ENCODE data around the gene MLNR.

The MLNR gene, protein sequence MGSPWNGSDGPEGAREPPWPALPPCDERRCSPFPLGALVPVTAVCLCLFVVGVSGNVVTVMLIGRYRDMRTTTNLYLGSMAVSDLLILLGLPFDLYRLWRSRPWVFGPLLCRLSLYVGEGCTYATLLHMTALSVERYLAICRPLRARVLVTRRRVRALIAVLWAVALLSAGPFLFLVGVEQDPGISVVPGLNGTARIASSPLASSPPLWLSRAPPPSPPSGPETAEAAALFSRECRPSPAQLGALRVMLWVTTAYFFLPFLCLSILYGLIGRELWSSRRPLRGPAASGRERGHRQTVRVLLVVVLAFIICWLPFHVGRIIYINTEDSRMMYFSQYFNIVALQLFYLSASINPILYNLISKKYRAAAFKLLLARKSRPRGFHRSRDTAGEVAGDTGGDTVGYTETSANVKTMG

DNA sequence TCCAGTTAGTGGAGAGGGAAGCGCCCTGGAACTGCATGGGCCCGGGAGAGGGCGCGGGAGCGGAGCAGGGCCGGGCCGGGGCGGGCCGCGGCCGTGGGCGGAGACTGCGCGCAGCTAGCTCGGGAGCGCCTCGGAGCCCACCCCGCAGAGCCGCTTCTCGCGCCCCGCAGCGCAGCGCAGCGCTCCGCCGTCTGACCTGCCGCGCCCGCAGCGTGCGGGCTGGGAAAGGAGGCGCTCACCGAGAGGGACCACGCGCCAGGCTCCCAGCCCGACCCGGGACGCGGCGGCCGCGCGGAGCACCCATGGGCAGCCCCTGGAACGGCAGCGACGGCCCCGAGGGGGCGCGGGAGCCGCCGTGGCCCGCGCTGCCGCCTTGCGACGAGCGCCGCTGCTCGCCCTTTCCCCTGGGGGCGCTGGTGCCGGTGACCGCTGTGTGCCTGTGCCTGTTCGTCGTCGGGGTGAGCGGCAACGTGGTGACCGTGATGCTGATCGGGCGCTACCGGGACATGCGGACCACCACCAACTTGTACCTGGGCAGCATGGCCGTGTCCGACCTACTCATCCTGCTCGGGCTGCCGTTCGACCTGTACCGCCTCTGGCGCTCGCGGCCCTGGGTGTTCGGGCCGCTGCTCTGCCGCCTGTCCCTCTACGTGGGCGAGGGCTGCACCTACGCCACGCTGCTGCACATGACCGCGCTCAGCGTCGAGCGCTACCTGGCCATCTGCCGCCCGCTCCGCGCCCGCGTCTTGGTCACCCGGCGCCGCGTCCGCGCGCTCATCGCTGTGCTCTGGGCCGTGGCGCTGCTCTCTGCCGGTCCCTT, at the start of gene MLNR:
MLNR (plus strand) TSS at position 303 of the 820 bp plus-strand sequence; CDS start at position 303, 0 bp downstream.
- peak; percentile 41 to 77 (median 60) for DNase-seq

DNA sequence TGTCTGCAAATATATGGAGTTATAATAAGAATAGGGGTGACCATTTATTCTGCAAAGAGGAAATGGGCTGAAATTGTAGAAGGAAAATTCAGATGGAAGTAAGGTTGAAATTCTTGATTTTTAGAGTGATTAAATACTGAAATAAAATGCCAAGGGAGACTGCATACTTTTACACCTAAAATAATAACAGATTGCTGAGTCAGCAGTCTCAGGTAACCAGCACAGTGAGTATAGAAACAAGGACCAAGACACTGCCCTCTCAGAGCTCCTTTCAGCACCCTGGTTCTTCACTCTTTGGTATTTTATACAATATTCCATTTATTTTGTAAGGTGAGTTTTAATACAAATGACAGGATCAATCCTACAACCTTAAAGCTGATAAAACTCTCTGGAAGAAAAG, 48.8 kb upstream of the MLNR start:
- DNase-seq, result no peak

DNA sequence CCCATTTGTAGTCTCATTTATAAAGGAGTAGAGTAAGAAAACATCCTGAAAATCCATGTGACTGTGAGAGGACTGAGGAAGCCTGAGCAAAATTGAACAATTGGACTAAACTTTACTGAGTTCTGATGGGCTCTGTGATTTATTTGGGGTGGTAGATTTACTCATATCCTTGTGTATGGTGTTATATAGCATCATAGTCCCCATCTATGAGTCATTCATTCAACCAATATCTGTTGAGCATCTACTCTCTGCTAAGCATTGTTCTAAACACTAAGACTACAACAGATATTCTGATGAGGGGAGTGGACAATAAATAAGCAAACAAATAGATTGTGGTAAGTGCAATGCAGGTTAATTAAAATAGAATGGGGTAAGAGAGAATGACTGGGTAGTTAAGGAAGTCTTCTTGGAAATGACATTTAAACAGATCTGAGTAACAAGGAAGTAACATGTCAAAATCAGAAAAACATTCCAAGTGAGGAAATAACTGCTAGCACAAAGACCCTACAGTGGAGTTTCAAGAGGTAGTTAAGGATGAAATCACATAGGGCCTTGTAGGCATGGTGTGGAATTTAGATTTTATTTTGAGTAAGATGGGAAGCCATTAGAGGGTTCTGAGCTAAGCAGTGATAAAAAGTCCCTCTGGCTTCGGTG, 36.3 kb upstream of the MLNR start:
- peak; percentile 10 to 61 (median 55) for DNase-seq

DNA sequence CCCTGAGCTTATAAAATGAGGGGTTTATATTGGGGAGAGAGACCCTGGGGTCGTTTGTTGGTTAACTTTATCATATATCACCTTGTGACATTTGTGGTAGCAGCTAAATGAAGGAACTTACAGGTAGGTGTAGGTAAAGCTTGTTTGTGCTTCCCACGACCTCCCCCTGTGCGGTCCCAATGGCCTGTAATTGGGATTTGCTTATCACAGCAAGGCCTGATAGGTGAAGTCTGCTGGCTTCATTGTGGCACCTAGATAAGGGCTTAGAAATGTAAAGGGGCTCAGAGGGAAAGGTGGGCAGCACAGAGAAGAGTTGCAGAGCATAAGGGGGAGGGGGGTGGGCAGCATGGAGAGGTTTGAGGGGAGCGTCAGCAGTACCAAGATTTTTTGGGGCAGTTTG, 35.5 kb upstream of the MLNR start:
- DNase-seq, result no peak

DNA sequence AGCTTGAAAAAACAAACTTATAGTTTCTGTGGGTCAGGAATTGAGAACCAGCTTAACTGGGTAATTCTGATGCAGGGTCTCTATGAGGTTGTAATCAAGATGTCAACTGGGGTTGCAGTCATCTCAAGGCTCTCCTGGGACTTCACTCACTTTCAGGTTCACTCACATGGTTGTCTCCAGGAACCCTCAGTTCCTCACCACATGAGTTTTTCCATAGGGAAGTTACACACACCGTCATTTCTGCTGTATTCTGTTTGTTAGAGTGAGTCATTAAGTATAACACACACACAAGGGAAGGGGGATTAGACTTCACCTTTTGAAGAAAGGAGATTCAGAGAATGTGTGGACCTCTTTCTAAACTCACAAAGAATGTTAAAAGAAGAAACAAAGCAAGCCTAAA, 34.9 kb upstream of the MLNR start:
- peak; percentile 47 to 74 (median 55) for DNase-seq

DNA sequence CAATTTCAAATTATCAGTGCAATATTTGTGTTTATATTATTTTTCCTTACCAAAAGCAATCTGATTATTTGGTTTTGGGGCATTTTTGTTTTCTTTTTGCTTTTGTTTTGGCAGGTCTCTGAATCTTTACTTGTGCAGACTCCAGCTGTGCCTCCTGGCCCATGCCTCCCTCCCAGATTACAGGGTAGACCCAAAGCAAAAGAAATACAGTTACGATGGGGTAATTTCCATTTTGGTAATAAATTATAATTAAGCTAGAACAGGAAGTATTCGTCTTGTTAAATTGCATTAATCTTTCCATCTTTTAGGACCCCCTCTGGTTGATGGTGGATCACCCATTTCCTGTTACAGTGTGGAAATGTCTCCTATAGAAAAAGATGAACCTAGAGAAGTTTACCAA, 29.2 kb upstream of the MLNR start:
- no peak for DNase-seq

DNA sequence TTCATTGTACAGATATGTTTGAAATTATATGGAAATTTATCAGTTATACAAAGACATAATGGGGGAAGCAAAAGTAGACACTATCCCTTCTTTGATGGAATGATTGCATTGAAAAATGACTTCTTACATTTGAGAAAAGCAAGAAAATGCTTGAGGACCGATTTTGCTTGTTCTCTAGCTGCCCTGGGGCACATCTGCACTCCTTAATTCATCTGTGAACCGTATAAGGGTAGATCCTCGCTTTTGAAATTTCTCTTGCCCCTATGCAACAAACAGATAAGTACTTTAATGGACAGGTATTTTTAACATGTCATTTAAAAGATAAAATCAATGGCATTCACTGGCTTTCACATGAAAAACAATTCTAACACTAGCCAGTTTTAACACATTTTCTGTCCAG, 13.5 kb upstream of the MLNR start:
- DNase-seq, result no peak

DNA sequence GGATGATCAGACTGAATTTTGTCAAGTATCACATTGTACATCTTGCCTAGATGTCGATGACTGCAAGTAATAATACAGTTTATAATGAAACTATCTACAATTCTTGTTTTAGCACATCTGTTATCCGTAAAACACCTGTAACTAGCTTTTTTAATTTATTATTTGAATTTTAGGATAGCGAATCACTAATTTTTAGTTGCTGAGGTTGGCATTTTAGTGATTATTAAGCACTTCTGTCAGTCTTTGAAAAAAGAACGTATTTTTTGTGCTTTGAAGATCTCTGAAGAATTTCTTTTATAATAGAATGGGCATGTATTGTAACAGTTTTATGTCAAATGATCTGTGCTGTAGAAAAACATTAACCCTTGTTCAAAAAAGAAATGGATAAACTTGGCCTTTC, 11.5 kb upstream of the MLNR start:
- DNase-seq, result no peak

DNA sequence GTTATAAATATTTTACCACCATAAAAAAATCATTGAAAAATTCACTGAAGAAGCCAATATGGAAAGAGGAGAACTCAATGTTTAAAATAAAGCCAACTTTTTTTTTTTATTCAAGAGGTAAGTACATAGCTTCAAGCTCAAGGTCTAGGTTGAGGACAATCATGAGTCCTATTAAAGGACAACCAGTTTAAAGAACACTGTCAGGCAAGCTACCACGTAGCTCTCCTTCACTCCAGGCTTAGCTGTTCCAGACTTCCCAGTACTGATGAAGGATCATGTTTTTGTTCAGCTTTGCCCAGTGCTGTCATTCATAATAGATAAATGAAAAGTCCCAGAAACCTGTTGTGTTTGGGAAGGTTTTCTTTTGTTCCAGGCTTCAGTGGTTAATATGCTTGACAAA, 10.0 kb upstream of the MLNR start:
- DNase-seq, result no peak

DNA sequence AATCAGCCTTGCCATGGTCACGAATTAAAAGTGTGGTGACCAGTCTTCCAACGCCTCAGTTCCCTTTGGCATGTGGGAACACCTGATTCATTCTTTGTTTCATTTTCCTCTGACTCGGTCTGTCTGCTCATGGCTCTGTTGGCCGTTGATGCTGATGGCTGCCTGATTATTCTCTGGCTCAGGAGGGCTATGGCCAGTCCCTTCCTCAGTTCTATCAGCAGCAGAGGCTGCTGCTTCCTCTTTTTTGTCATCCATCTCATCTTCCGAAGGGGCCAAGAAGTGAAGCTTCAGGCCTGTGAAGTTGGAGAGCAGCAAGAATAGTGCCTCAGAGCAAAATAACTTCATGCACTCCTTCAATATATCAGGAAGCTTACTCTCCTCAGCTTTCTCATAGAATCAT, 9.5 kb upstream of the MLNR start:
- no peak for DNase-seq

DNA sequence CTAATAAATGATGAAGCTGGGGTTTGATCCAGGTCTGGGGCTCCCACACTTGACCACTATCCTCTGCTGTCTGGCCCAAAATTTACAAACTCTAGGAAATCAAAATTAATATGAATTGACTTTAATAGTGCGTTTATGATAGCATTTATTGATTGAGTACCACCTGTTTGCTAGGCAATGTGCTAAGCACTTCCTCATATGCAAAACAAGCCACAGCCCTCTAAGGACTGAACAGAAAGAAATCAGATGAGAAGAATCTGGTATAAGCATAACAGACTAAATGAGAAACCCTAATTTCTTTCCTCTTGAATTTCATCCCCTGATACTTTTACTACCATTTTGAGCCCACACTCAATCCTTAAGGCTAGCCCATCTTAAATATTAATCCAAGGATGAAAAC, 6.6 kb upstream of the MLNR start:
- DNase-seq, result no peak

DNA sequence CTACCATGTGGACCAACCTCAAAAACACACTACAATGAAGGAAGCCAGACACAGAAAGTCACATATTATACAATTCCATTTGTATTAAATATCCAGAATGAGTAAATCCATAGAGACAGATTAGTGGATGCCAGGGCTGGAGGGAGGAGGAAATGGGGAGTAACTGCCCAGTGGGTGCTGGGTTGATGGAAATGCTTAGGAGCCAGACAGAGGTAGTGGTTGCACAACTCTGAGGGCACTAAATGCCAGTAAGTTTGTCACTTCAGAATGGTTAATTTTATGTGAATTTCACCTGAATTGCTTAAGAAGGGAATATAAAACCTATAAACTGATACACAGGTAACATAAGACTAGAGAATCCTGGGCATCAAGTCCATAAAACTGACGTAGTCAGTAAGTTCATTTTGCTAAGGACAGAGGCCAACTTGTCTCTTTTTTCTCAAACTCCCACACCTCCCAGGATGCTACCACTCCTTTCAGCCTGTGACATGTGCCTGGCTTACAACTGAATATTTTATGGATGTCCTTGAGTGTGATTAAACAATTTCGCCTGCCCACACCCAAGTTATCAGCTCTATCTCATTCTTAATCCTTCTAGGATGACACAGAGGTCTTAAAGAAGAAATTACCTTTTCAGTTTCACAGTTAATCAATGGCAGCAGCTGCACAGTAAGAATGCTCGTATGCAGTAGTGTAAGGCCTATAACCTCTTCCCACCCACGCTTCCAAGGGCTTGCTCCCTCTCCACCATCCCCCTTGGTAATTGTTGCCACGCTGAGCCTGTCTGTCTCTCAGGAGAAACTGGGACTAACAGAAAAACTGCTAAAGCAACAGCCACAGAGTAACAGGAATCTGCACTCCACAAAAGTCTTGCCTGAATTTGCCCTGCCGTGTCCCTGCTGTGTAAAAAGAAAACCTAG, 5.9 kb upstream of the MLNR start:
- no peak for DNase-seq

DNA sequence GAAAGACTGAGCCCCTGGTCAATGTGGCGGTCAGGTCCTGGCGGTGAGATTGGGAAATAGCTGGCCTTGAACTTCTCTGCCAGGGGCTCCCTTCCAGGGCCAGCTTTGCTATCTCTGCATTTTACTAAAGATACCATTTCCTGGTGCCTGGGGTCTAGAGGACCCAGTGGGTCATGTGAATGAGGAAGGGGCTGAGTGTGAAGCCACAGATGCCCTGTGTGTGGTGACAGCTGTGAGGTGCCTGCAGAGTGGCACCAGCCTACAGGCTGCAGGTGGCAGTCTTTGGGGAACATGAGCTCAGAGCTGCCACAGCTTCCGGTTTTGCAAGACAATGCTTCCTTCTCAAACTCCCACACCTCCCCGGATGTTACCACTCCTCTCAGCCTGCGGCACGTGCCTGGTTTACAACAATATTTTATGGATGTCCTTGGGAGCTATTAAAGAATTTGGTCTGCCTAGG, 5.2 kb upstream of the MLNR start:
- peak; percentile 72 to 81 (median 76) for DNase-seq

DNA sequence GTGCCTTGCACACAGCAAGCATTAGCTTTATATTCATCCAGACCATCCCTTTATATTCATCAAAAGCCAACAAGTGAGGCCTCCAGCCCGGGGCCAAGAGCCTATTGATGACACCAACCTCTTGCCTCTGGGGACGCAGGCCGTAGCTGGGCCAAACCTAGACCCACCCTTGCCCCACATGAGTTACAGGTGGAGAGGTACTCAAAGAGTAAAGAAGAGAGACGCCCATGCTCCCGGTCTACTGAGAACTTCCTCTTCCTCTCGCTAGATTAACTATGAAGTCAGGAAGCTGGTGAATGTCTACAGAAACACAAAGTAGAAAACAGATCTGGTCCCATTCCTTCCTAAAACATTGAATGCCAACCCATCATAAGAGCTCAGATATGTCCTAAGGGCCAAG, 3.8 kb upstream of the MLNR start:
- DNase-seq, result peak in 2 of 3 donors; percentile 16

DNA sequence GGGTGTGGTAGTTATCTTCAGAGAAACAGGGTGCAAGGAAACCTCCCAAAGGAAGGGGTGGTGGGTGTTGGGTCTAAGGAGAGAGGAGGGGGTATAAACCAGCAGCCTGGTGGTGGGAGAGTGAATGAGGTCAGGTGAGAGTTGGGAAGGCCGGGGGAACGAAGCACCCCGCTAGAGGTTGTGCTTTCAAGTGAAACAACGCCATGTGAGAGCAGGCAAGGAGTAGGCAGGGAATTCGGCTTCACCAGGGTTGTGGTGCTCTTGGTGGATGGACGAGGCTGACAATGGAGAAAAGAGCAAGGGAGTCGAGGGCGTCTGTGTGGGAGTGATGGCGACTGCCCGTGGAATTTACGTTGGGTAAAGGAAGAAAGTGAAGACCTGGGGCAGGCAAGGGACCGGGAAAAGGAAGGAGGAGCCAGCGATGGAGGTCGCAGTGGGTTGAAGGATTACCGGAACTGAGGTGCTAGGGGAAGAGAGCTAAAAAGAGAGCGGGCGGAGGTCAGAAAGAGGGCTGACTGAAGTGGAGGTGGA, 2.1 kb upstream of the MLNR start:
- no peak for DNase-seq

DNA sequence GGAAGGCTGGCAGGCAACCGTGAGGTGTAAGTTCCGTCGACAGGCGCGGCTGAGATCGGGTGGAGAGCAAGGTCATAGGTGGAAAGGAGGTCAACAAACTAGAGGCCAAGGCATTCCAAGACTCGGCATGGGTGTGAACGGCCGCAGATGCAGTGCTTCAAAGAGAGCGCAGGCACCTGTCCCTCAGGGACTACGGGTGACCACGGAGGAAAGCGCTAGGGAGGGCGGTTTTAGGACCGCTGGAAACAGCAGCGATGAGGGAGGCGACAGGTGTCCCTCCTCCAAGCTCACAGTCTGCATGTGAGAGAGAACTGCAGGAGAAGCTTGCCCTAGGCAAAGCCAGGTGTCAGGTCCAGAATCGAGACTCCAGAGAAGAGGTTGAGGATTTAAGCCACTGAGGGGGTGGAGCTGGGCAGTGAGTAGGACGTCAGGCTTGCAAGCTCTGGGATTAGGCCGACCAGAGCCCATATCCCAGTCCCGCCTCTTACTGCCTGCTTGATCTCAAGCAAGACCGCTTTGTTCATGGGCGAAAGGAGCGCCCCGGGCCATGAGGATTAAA, 1.6 kb upstream of the MLNR start:
- DNase-seq, result no peak

DNA sequence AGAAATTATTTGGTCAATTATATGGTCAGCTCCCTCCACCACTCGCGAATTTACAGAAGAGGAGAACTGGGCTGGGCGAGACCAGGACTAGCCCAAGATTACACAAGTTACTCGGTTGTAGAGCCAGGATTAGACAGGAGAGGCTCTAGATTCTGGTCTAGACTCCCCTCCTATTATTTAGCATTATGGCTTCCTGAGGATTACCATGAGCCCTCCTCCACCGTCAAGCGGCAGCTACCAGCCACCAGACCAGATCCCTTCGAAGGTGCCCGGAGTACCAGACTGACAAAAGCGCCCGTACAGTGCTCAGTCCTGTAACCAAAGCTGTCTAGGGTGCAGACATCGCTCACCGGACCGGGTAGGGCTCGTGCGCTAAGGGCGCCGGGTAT, 497 bp upstream of the MLNR start:
- DNase-seq, result no peak

DNA sequence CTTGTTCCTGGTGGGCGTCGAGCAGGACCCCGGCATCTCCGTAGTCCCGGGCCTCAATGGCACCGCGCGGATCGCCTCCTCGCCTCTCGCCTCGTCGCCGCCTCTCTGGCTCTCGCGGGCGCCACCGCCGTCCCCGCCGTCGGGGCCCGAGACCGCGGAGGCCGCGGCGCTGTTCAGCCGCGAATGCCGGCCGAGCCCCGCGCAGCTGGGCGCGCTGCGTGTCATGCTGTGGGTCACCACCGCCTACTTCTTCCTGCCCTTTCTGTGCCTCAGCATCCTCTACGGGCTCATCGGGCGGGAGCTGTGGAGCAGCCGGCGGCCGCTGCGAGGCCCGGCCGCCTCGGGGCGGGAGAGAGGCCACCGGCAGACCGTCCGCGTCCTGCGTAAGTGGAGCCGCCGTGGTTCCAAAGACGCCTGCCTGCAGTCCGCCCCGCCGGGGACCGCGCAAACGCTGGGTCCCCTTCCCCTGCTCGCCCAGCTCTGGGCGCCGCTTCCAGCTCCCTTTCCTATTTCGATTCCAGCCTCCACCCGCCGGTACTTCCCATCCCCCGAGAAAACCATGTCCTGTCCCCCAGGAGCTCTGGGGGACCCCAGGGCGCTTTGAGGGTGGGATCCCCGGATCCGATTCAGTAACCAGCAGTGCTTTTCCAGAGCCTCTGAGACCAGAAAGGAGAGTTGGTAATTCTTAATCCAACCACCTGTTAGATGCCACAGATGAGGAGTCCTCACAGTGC, 885 bp downstream of the MLNR start:
- DNase-seq, result peak; percentile 78 to 85 (median 80)

DNA sequence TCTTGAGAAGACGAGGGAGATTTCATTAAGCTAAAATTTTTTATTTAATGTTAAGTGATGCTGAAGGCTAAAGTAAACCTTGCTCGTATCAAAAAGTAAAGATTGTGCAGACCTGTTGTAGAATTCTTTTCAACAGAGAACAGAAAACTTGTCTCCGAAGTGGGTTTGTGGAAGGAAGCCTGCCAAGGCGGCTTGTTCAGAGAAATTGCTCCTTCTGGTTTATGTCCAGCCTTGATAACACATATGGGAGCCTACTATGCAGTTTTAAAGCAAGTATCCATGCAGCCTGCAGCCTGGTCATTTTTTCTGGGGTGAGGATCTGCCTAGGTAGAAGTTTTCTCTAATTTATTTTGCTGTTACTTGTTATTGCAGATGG, 1.4 kb downstream of the MLNR start:
- DNase-seq, result no peak

DNA sequence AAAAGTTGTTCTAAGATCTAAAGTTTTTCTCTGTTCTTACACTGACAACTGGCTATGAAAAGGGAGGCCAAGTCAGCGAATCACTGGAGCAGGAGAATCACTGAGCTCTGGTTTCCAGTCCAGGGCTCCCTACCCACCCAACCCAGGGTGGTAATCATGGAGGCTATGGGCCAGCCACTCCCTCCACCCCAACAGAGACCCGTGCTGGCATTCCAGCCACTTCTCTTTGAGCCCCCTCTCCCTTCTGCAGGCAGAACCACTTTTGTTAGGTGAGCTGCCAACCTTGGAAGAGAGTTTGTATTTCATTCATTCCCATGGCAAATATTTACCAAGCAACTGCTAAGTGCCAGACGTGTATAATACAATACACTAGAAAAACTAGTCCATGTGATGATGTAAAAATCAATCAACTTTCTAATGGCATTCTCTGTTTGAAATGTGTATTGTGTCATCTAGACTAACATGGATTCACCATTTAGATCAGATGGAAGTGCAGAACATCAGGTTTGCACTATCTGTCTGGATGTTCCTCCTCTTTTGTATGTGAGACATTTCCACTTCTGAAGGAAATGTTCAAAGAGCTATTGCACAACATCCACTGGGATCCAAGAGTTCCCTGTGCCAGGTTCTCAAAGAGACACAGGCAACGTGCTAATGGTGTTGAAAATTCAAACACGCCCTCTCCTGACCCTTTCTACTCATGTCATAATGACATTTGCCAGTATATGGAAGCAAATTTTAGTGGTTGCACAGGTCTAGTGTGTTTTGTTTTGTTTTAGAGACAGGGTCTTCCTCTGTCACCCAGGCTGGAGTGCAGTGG, 5.3 kb downstream of the MLNR start:
- peak in 1 of 3 donors; percentile 60 for DNase-seq

All from suppressor macrophage treated with lipopolysaccharide for 1 hour (primary cell).